HG03571 (cell line): ENCODE data around the gene ARHGEF4.

Experiments
- ATAC-seq: cut with Tn5 transposase; IDR thresholded peaks from one replicate; pipeline ENCODE4 v1.9.1; 2021; ENCODE audit not compliant: unreplicated experiment

ARHGEF4 gene

GRCh38 chr2:131035112-131035825 is 198.6 kb downstream of the ARHGEF4 start:
- no peak for ATAC-seq

- ATAC-seq, result no peak
Measured at GRCh38 chr2:131035826-131036231, 199.1 kb downstream of the ARHGEF4 start.

- ATAC-seq, result no peak
Measured at GRCh38 chr2:131036269-131036668, 199.6 kb downstream of the ARHGEF4 start.

GRCh38 chr2:131036696-131037397 is 200.1 kb downstream of the ARHGEF4 start:
- ATAC-seq, result no peak

- ATAC-seq, result no peak
Measured at GRCh38 chr2:131037398-131038257, 200.9 kb downstream of the ARHGEF4 start.

- no peak for ATAC-seq
Measured at GRCh38 chr2:131038258-131039100, 201.8 kb downstream of the ARHGEF4 start.

GRCh38 chr2:131039101-131039440 is 202.4 kb downstream of the ARHGEF4 start:
- ATAC-seq, result no peak

GRCh38 chr2:131039535-131039907 is 202.8 kb downstream of the ARHGEF4 start:
- ATAC-seq, result no peak

- no peak for ATAC-seq
Measured at GRCh38 chr2:131039908-131040660, 203.4 kb downstream of the ARHGEF4 start.

GRCh38 chr2:131040661-131041401 is 204.1 kb downstream of the ARHGEF4 start:
- no peak for ATAC-seq

GRCh38 chr2:131041402-131042147 is 204.9 kb downstream of the ARHGEF4 start:
- no peak for ATAC-seq

- ATAC-seq, result no peak
Measured at GRCh38 chr2:131042148-131042775, 205.5 kb downstream of the ARHGEF4 start.

- no peak for ATAC-seq
Measured at GRCh38 chr2:131043199-131044074, 206.7 kb downstream of the ARHGEF4 start.

GRCh38 chr2:131044075-131044756 is 207.5 kb downstream of the ARHGEF4 start:
- ATAC-seq, result no peak

GRCh38 chr2:131044757-131045150 is 208.0 kb downstream of the ARHGEF4 start:
- no peak for ATAC-seq

GRCh38 chr2:131045286-131046027 is 208.7 kb downstream of the ARHGEF4 start:
- ATAC-seq, result no peak
